HEK293T (cell line): ENCODE data around the gene OSBPL8.

Source experiments
- ARNT ChIP-seq: fragments of 450-650 bp; IDR thresholded peaks from 2 replicates; pipeline ENCODE4 v1.6.1; 2017; ENCODE audit warnings: mild to moderate bottlenecking
- BHLHE40 ChIP-seq: fragments of 450-650 bp; IDR thresholded peaks from 2 replicates; pipeline ENCODE4 v1.6.1; 2016; ENCODE audit warnings: mild to moderate bottlenecking, moderate library complexity, borderline replicate concordance
- CTBP1 ChIP-seq: fragments of 450-650 bp; IDR thresholded peaks from 2 replicates; pipeline ENCODE4 v1.6.1; 2016; ENCODE audit warnings: borderline replicate concordance
- FOXA1 ChIP-seq: fragments of 450-650 bp; IDR thresholded peaks from 2 replicates; pipeline ENCODE4 v1.6.1; 2016; ENCODE audit warnings: mild to moderate bottlenecking
- FOXK2 ChIP-seq: fragments of 450-650 bp; IDR thresholded peaks from 2 replicates; pipeline ENCODE4 v1.6.1; 2016; ENCODE audit warnings: mild to moderate bottlenecking
- FOXM1 ChIP-seq: fragments of 450-650 bp; IDR thresholded peaks from 2 replicates; pipeline ENCODE4 v1.6.1; 2017; ENCODE audit warnings: mild to moderate bottlenecking, borderline replicate concordance
- HDGF ChIP-seq: fragments of 450-650 bp; IDR thresholded peaks from 2 replicates; pipeline ENCODE4 v1.6.1; 2017; ENCODE audit warnings: antibody characterized with exemption, borderline replicate concordance
- L3MBTL2 ChIP-seq: fragments of 450-650 bp; conservative IDR thresholded peaks from 2 replicates; pipeline ENCODE4 v1.6.1; 2016; ENCODE audit warnings: mild to moderate bottlenecking
- NFRKB ChIP-seq: fragments of 450-650 bp; IDR thresholded peaks from 2 replicates; pipeline ENCODE4 v1.6.1; 2016; ENCODE audit warnings: mild to moderate bottlenecking, moderate library complexity
- PKNOX1 ChIP-seq: fragments of 450-650 bp; IDR thresholded peaks from 2 replicates; pipeline ENCODE4 v1.6.1; 2016
- SP1 ChIP-seq: fragments of 450-650 bp; IDR thresholded peaks from 2 replicates; pipeline ENCODE4 v1.6.1; 2017
- SUZ12 ChIP-seq: fragments of 450-650 bp; IDR thresholded peaks from 2 replicates; pipeline ENCODE4 v1.6.1; 2016; ENCODE audit warnings: mild to moderate bottlenecking
- TARDBP ChIP-seq: fragments of 450-650 bp; IDR thresholded peaks from 2 replicates; pipeline ENCODE4 v1.6.1; 2016
- ZNF384 ChIP-seq: fragments of 450-650 bp; IDR thresholded peaks from 2 replicates; pipeline ENCODE4 v1.6.1; 2016

GRCh38 chr12:76560086-76560491 lies 518 bp upstream of the OSBPL8 start:
- TF ChIP-seq FOXA1 (no peak), SUZ12 (no peak), CTBP1 (no peak), HDGF (no peak), NFRKB (no peak), FOXM1 (no peak), BHLHE40 (no peak), PKNOX1 (no peak), ARNT (no peak), L3MBTL2 (no peak), SP1 (no peak), FOXK2 (no peak), ZNF384 (peak; percentile 53; the same call in 1 of the 2 replicates), TARDBP (no peak)
